CD4-positive, alpha-beta T cell (primary cell): Measurements from ENCODE around the gene SMAD3. TPM values are rescaled to one million over a fixed set of nuclear protein-coding genes. Genes with fewer than 3 reads are reported as not detected.

Experiments
- ATAC-seq: fragments of 200-7000 bp; cut with Tn5 transposase; one replicate; pipeline ENCODE4 v1.10.0; 2022; ENCODE audit warnings: mild to moderate bottlenecking; ENCODE audit not compliant: poor library complexity
- CTCF ChIA-PET: fragments of 350-600 bp; sonication (Branson Sonifier 250); formaldehyde crosslinking; loops from one replicate; lab custom pipeline; 2021; ENCODE audit warnings: antibody characterized with exemption, inconsistent platforms; lab: Charles Lee
- POLR2A ChIA-PET: fragments of 350-600 bp; sonication (Branson Sonifier 250); formaldehyde crosslinking; loops from one replicate; lab custom pipeline; 2021; ENCODE audit warnings: antibody characterized with exemption, inconsistent platforms; lab: Charles Lee
- DNase-seq, 14 experiments: peaks; one replicate each; pipeline ENCODE4 v3.0.0-alpha.2; 2013 to 2020; ENCODE audit warnings: mixed read lengths in 2 of 14
- H3K27ac ChIP-seq, 2 donors: one replicate each; pipeline versions ENCODE4 v1.5.1 to v1.7.0; 2013; ENCODE audit warnings: low read length in 2 of 2, low read depth in 1 of 2, mild to moderate bottlenecking in 1 of 2
- H3K27me3 ChIP-seq, 2 experiments: 1 replicate in 1 of 2; 2 replicates in 1 of 2; pipeline versions ENCODE4 v1.6.1 to v1.7.0; 2013; ENCODE audit warnings: low read length in 2 of 2, control low read depth in 1 of 2, mild to moderate bottlenecking in 1 of 2, moderate library complexity in 1 of 2; ENCODE audit not compliant: insufficient read depth in 2 of 2, control insufficient read depth in 1 of 2
- H3K36me3 ChIP-seq: one replicate; pipeline ENCODE4 v1.6.1; 2013; ENCODE audit warnings: low read length, control low read depth; ENCODE audit not compliant: insufficient read depth
- H3K4me1 ChIP-seq: one replicate; pipeline ENCODE4 v1.6.1; 2013; ENCODE audit warnings: low read length, control low read depth; ENCODE audit not compliant: insufficient read depth
- H3K4me3 ChIP-seq: one replicate; pipeline ENCODE4 v1.5.1; 2013; ENCODE audit warnings: mild to moderate bottlenecking, low read length, moderate library complexity
- H3K9me3 ChIP-seq, 2 experiments: 1 replicate in 1 of 2; 2 replicates in 1 of 2; pipeline versions ENCODE4 v1.6.1 to v1.7.0; 2013; ENCODE audit warnings: low read length in 2 of 2, mild to moderate bottlenecking in 2 of 2, control low read depth in 1 of 2, moderate library complexity in 1 of 2; ENCODE audit not compliant: control insufficient read depth in 1 of 2, insufficient read depth in 1 of 2
- H3K27ac Mint-ChIP-seq: one replicate; pipeline ENCODE4 v1.8.0; 2020; ENCODE audit warnings: mixed read lengths
- H3K27me3 Mint-ChIP-seq: one replicate; pipeline ENCODE4 v1.8.0; 2021; ENCODE audit warnings: mixed read lengths
- H3K36me3 Mint-ChIP-seq: one replicate; pipeline ENCODE4 v1.8.0; 2021; ENCODE audit warnings: low read depth, mixed read lengths
- H3K4me1 Mint-ChIP-seq: one replicate; pipeline ENCODE4 v1.8.0; 2021; ENCODE audit warnings: low read depth, mixed read lengths
- H3K4me3 Mint-ChIP-seq: one replicate; pipeline ENCODE4 v1.8.0; 2020; ENCODE audit warnings: mild to moderate bottlenecking, mixed read lengths
- H3K9me3 Mint-ChIP-seq: one replicate; pipeline ENCODE4 v1.8.0; 2020; ENCODE audit warnings: mixed read lengths
- CTCF ChIP-seq: fragments of 200-600 bp; IDR thresholded peaks from one replicate; pipeline ENCODE4 v1.8.0; 2022; ENCODE audit warnings: antibody characterized with exemption, mild to moderate bottlenecking
- intact Hi-C, 2 experiments: fragments of 100-400 bp; cut with DNase I in 1 of 2; cut with micrococcal nuclease in 1 of 2; formaldehyde crosslinking; loops; one replicate each; pipeline versions ENCODE4 v1.15.1 to v1.9.0; 2023 to 2025; cut with DNase I, micrococcal nuclease
- total RNA-seq, 174 experiments: library from RNA in 2 of 174; stranded (reverse) in 2 of 174; gene quantifications; one replicate each; pipeline ENCODE4 v1.2.3 and lab custom pipeline; 2021 to 2026

Gene SMAD3
- total RNA-seq, 2 experiments from 2014 or later, result 30.0 to 31.0 TPM

DNA sequence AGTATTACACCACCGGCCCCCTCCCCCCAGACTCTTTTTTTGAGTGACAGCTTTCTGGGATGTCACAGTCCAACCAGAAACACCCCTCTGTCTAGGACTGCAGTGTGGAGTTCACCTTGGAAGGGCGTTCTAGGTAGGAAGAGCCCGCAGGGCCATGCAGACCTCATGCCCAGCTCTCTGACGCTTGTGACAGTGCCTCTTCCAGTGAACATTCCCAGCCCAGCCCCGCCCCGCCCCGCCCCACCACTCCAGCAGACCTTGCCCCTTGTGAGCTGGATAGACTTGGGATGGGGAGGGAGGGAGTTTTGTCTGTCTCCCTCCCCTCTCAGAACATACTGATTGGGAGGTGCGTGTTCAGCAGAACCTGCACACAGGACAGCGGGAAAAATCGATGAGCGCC is 125.4 kb downstream of the SMAD3 start:
- no peak for TF ChIP-seq CTCF
- no peak overlapping the region for H3K27ac Mint-ChIP-seq
- no peaks in the 10 kb centered on the region for H3K4me1 Mint-ChIP-seq
- ChIA-PET POLR2A (interaction anchor here (0.9 kb wide), 1 partner anchor 50 kb away, joined by 3 read pairs; no protein-coding TSS in a partner anchor), CTCF (interaction anchor here (2.1 kb wide), 1 partner anchor 244 kb away, joined by 5 read pairs; no protein-coding TSS in a partner anchor)
- H3K36me3 Mint-ChIP-seq, result peaks cover 89% of the 10 kb centered on the region
- H3K4me1 ChIP-seq, result peaks cover 5% of the 10 kb centered on the region
- H3K9me3 Mint-ChIP-seq, result no peaks in the 10 kb centered on the region
- peaks cover 0 to 8% of the 10 kb centered on the region in 2 experiments for H3K9me3 ChIP-seq
- no peak for DNase-seq
- no peaks in the 10 kb centered on the region for H3K27me3 Mint-ChIP-seq
- H3K4me3 Mint-ChIP-seq, result no peak overlapping the region
- no peaks in the 10 kb centered on the region for H3K27me3 ChIP-seq
- H3K4me3 ChIP-seq, result no peak overlapping the region
- no peak for ATAC-seq
- peaks cover 81% of the 10 kb centered on the region for H3K36me3 ChIP-seq
- no peak overlapping the region for H3K27ac ChIP-seq
- intact Hi-C loops, result no loop called here

GRCh38 chr15:67192185-67192820 is 126.9 kb downstream of the SMAD3 start:
- H3K36me3 ChIP-seq, result peaks cover 66% of the 10 kb centered on the region

More at GRCh38 chr15:67192185-67192820, 126.9 kb downstream of the SMAD3 start:
- ATAC-seq (no peak), DNase-seq (no peak)
- H3K27ac ChIP-seq, result peak overlapping the region in 1 of 2 donors; percentile 34
- H3K27me3 ChIP-seq, result no peaks in the 10 kb centered on the region
- Mint-ChIP-seq H3K36me3 (peaks cover 80% of the 10 kb centered on the region), H3K27me3 (no peaks in the 10 kb centered on the region), H3K27ac (peak overlapping the region; percentile 34), H3K4me3 (no peak overlapping the region), H3K4me1 (no peaks in the 10 kb centered on the region), H3K9me3 (no peaks in the 10 kb centered on the region)
- intact Hi-C loops, result no loop called here
- H3K4me3 ChIP-seq, result no peak overlapping the region
- TF ChIP-seq CTCF, result no peak
- H3K4me1 ChIP-seq, result no peaks in the 10 kb centered on the region
- peaks cover 0 to 8% of the 10 kb centered on the region in 2 experiments for H3K9me3 ChIP-seq
- ChIA-PET POLR2A (no interaction called here), CTCF (interaction anchor here (0.6 to 2.1 kb wide), 2 partner anchors 245 to 661 kb away, joined by 3 to 5 read pairs; no protein-coding TSS in a partner anchor)
